K562 (cell line): ENCODE results near the gene SYT17. TPM values are rescaled to one million over a fixed set of nuclear protein-coding genes. Genes with fewer than 3 reads are reported as not detected.

ENCODE experiments used
- ATAC-seq: fragments of 200-7000 bp; cut with Tn5 transposase; 3 replicates; pipeline ENCODE4 v1.9.1; 2020; ENCODE audit warnings: moderate library complexity
- BruUV-seq: library from RNA; stranded (reverse); fragments of 400-500 nt; replicated peaks from 2 replicates; lab custom pipeline; 2021; lab: Mats Ljungman, UMichigan
- CTCF ChIA-PET: fragments of 300-600 bp; formaldehyde crosslinking; extraction: SDS; loops from one replicate; lab custom pipeline; 2021; ENCODE audit warnings: low intra/inter-chr PET ratio; lab: Yijun Ruan, JAX
- POLR2A ChIA-PET: fragments of 300-600, 350-650 bp; sonication (Branson Sonifier 250); formaldehyde crosslinking; extraction: SDS; loops from one replicate; lab custom pipeline; 2021; ENCODE audit warnings: antibody characterized with exemption, inconsistent platforms; lab: Yijun Ruan, JAX
- DNase-seq, 4 experiments: peaks; one replicate each; pipeline versions ENCODE4 v3.0.0 to v3.0.0-alpha.2; 2011 to 2018; ENCODE audit warnings: low spot score in 3 of 4, mixed read lengths in 3 of 4; ENCODE audit errors: extremely low read depth in 1 of 4
- FAIRE-seq: peaks from 2 replicates; lab custom pipeline; 2011; peaks lifted over from hg19 to GRCh38; lab: Jason Lieb, UNC
- H2AFZ ChIP-seq: 2 replicates; pipeline ENCODE4 v1.6.0; 2011; ENCODE audit warnings: low read depth, low read length, control low read depth, inconsistent platforms
- H3K27ac ChIP-seq: fragments of 200-600 bp; 3 replicates; pipeline ENCODE4 v1.8.0; 2011; ENCODE audit warnings: low read depth, mild to moderate bottlenecking, control low read depth, inconsistent platforms, low read length, moderate library complexity, mixed read lengths; ENCODE audit errors: extremely low read depth
- H3K27me3 ChIP-seq, 2 experiments: fragments of 300-600 bp in 1 of 2; 2 replicates in 1 of 2; 3 replicates in 1 of 2; pipeline versions ENCODE4 v1.6.0 to v1.8.0; 2011; ENCODE audit warnings: inconsistent platforms in 2 of 2, low read length in 2 of 2, mild to moderate bottlenecking in 1 of 2, mixed read lengths in 1 of 2, moderate library complexity in 1 of 2; ENCODE audit not compliant: control insufficient read depth in 2 of 2, insufficient read depth in 2 of 2
- H3K36me3 ChIP-seq: fragments of 300-600 bp; 3 replicates; pipeline ENCODE4 v1.8.0; 2011; ENCODE audit warnings: mild to moderate bottlenecking, low read length, inconsistent platforms; ENCODE audit not compliant: control insufficient read depth, insufficient read depth
- H3K4me1 ChIP-seq, 2 experiments: fragments of 200-600 bp in 1 of 2; replicated peaks in 1 of 2; 2 replicates in 1 of 2; 3 replicates in 1 of 2; pipeline versions ENCODE4 v1.5.1 to v1.8.0; 2011; ENCODE audit warnings: inconsistent platforms in 2 of 2, low read length in 2 of 2, mild to moderate bottlenecking in 1 of 2, mixed read lengths in 1 of 2, moderate library complexity in 1 of 2; ENCODE audit not compliant: control insufficient read depth in 2 of 2, insufficient read depth in 2 of 2
- H3K4me2 ChIP-seq: 2 replicates; pipeline ENCODE4 v1.6.1; 2011; ENCODE audit warnings: low read length, control low read depth, inconsistent platforms, mixed read lengths; ENCODE audit not compliant: insufficient read depth
- H3K4me3 ChIP-seq: fragments of 200-600 bp; sonication (generic), shearing (Covaris generic); 2 replicates; pipeline ENCODE4 v1.5.1; 2016; ENCODE audit warnings: control low read depth, inconsistent platforms
- H3K79me2 ChIP-seq: fragments of 200-600 bp; 3 replicates; pipeline ENCODE4 v1.8.0; 2011; ENCODE audit warnings: low read length, inconsistent platforms; ENCODE audit not compliant: control insufficient read depth, insufficient read depth
- H3K9ac ChIP-seq, 2 experiments: 2 replicates each; pipeline versions ENCODE4 v1.6.0 to v1.6.1; 2011; ENCODE audit warnings: low read depth in 2 of 2, low read length in 2 of 2, control low read depth in 1 of 2, inconsistent platforms in 1 of 2, mild to moderate bottlenecking in 1 of 2, mixed read lengths in 1 of 2; ENCODE audit not compliant: insufficient read depth in 1 of 2
- H3K9me1 ChIP-seq: one replicate; pipeline ENCODE4 v1.6.0; 2011; ENCODE audit warnings: inconsistent platforms, mild to moderate bottlenecking, low read length, moderate library complexity; ENCODE audit not compliant: control insufficient read depth, insufficient read depth
- H3K9me3 ChIP-seq: replicated peaks from 2 replicates; pipeline ENCODE4 v1.5.1; 2011; ENCODE audit warnings: low read depth, low read length, inconsistent platforms; ENCODE audit not compliant: control insufficient read depth, insufficient read depth
- H4K20me1 ChIP-seq: replicated peaks from 2 replicates; pipeline ENCODE4 v1.6.1; 2011; ENCODE audit warnings: low read length, inconsistent platforms, mixed read lengths; ENCODE audit not compliant: control insufficient read depth, insufficient read depth
- CBX8 ChIP-seq: fragments of 200-600 bp; sonication (generic); IDR thresholded peaks from 2 replicates; pipeline ENCODE4 v1.6.1; 2012; ENCODE audit warnings: borderline replicate concordance, mixed run types, low read depth, mild to moderate bottlenecking, moderate library complexity, mixed read lengths, low read length, control low read depth, inconsistent platforms; ENCODE audit not compliant: poor library complexity, severe bottlenecking; ENCODE audit errors: extremely low read depth
- EGR1 ChIP-seq: fragments of 450-650 bp; conservative IDR thresholded peaks from 2 replicates; pipeline ENCODE4 v1.6.1; 2017; ENCODE audit warnings: mild to moderate bottlenecking
- KAT2B ChIP-seq: IDR thresholded peaks from one replicate; pipeline ENCODE4 v1.6.1; 2012; ENCODE audit warnings: low read depth, mild to moderate bottlenecking, control low read depth, inconsistent platforms, low read length, moderate library complexity
- LEF1 ChIP-seq: fragments of 450-650 bp; IDR thresholded peaks from 2 replicates; pipeline ENCODE4 v1.6.1; 2016; ENCODE audit warnings: mild to moderate bottlenecking
- MECOM ChIP-seq: fragments of 250-450 bp; sonication (Bioruptor Pico); IDR thresholded peaks from 2 replicates; pipeline ENCODE4 v1.8.0; 2022; ENCODE audit warnings: inconsistent platforms
- YBX1 ChIP-seq: fragments of 450-650 bp; IDR thresholded peaks from 2 replicates; pipeline ENCODE4 v1.7.1; 2016; ENCODE audit warnings: mild to moderate bottlenecking
- ZNF3 ChIP-seq: fragments of 250-450 bp; sonication (Bioruptor Pico); IDR thresholded peaks from 2 replicates; pipeline ENCODE4 v1.5.0; 2021; ENCODE audit warnings: mild to moderate bottlenecking, moderate library complexity
- ZNF639 ChIP-seq, 2 experiments: fragments of 200-800 bp in 1 of 2; sonication (Bioruptor generic) in 1 of 2; sonication (generic) in 1 of 2; formaldehyde crosslinking in 1 of 2; IDR thresholded peaks in 1 of 2; conservative IDR thresholded peaks in 1 of 2; 2 replicates each; pipeline versions ENCODE4 v1.5.0 to v1.6.1; 2016 to 2020; ENCODE audit warnings: missing compliant biosample characterization in 1 of 2, missing genetic modification characterization in 1 of 2, missing genetic modification reagents in 1 of 2
- ZNF655 ChIP-seq: fragments of 250-450 bp; sonication (Bioruptor Pico); IDR thresholded peaks from 2 replicates; pipeline ENCODE4 v1.5.0; 2021
- WGBS: fragments of 100-300 bp; shearing (Covaris generic); methylation state at CpG from one replicate; pipeline ENCODE4 v1.1.6; 2016; ENCODE audit warnings: low coverage, mixed read lengths; ENCODE audit not compliant: insufficient coverage; ENCODE audit errors: missing lambda C conversion rate; 5-methylcytosine and 5-hydroxymethylcytosine counted together
- in situ Hi-C: fragments of 300-500 bp; cut with MboI; formaldehyde crosslinking; loops from 4 replicates; pipeline ENCODE4 v1.15.0; 2018; ENCODE audit warnings: inconsistent platforms, mixed read lengths
- intact Hi-C: fragments of 100-400 bp; cut with micrococcal nuclease; formaldehyde crosslinking; loops from 2 replicates; pipeline ENCODE4 v1.14.2; 2022
- polyA plus RNA-seq, 8 experiments: library from polyadenylated mRNA; depleted of rRNA in 4 of 8; stranded (reverse) in 5 of 8; unstranded in 3 of 8; fragments of >200 nt; fragmentation: Nextera tagmentation in 2 of 8; fragmentation: Illumina TruSeq in 1 of 8; extraction: Ambion mirVana in 2 of 8; extraction: Trizol in 1 of 8; gene quantifications; 2 replicates each; pipeline versions ENCODE4 v1.2.1 to v1.2.3, GENCODE V29; 2011 to 2014; ENCODE audit warnings: inconsistent platforms in 1 of 8, missing spikeins in 1 of 8
- total RNA-seq, 7 experiments: library from RNA; depleted of rRNA in 6 of 7; stranded (reverse); fragments of >200 nt in 6 of 7; fragmentation: Illumina TruSeq in 2 of 7; extraction: Trizol in 2 of 7; gene quantifications; 2 replicates each; pipeline versions ENCODE4 v1.2.1 to v1.2.3, GENCODE V29; 2011 to 2021; ENCODE audit warnings: low replicate concordance in 1 of 7
- TF ChIP-seq, protein P1 (sequence below), 2 experiments: fragments of 450-650 bp; IDR thresholded peaks; 2 replicates each; pipeline ENCODE4 v1.6.1; 2018; ENCODE audit warnings: mild to moderate bottlenecking in 2 of 2, low read depth in 1 of 2; ENCODE audit not compliant: partially characterized antibody in 2 of 2

The SYT17 gene
- total and polyA plus RNA-seq, 9 of the 15 experiments (the other 6 are each of a cell fraction or from before 2014, with no cell fraction given), result not detected

DNA sequence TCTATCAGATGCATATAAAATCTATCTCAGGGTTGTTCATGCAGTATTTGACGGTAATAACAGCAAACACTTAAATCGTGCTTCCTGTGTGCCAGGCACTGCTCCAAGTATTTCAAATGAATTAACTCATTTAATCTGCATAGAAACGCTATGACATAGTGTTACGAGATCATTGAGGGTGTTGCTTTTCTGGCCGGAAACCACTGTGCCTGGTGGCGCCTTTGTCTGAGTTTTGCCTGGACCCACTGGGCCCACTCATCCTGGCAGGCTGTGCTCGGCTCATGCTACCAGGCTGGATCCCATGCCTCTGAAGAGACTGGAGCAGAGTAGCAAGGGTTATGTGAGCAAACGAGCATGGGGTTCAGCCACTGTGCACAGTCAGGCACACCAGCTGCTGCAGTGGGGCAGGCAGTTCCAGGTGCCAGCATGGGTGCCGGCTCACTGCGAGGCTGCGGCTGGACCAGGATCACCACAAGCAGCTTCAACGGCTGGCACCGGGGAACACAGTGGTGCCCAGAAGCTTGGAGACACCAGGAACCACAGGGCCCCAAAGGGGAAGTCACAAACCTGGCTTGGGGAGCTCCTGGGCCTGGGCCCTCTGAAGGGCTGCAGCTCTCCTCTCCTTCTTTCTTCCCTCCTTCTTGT, 71.6 kb downstream of the SYT17 start (continued):
- TF ChIP-seq, protein P1, sequence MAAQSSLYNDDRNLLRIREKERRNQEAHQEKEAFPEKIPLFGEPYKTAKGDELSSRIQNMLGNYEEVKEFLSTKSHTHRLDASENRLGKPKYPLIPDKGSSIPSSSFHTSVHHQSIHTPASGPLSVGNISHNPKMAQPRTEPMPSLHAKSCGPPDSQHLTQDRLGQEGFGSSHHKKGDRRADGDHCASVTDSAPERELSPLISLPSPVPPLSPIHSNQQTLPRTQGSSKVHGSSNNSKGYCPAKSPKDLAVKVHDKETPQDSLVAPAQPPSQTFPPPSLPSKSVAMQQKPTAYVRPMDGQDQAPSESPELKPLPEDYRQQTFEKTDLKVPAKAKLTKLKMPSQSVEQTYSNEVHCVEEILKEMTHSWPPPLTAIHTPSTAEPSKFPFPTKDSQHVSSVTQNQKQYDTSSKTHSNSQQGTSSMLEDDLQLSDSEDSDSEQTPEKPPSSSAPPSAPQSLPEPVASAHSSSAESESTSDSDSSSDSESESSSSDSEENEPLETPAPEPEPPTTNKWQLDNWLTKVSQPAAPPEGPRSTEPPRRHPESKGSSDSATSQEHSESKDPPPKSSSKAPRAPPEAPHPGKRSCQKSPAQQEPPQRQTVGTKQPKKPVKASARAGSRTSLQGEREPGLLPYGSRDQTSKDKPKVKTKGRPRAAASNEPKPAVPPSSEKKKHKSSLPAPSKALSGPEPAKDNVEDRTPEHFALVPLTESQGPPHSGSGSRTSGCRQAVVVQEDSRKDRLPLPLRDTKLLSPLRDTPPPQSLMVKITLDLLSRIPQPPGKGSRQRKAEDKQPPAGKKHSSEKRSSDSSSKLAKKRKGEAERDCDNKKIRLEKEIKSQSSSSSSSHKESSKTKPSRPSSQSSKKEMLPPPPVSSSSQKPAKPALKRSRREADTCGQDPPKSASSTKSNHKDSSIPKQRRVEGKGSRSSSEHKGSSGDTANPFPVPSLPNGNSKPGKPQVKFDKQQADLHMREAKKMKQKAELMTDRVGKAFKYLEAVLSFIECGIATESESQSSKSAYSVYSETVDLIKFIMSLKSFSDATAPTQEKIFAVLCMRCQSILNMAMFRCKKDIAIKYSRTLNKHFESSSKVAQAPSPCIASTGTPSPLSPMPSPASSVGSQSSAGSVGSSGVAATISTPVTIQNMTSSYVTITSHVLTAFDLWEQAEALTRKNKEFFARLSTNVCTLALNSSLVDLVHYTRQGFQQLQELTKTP (IDR thresholded peaks at IDR 0.05; ENCODE audit: low read depth in 1 of 2, partially characterized antibody in 2 of 2), result no peak
- TF ChIP-seq MECOM (CRISPR knock-in tag) (no peak), CBX8 (no peak), KAT2B (no peak), EGR1 (no peak)
- TF ChIP-seq, all 486 proteins: peak for 0

DNA sequence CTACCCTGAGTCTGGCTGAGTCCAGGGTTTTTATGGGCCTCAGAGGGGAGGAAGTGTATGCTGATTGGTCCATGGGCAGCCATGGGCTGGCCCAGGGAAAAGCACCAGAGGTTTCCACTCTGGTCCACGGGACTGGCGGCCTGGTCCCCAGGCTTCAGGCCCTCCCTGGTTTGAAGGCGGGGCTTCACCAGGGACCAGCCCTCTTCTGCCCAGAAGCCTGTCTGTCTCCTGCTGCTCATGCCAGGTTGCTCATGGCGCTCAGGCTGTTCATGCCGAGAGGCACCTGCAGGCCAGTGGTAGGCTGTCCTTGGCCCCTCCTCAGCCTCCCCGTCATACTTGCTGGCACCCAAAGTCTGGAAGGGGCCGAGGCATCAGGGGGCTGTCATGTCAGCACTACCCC, 72.5 kb downstream of the SYT17 start:
- Histone ChIP-seq H3K4me1 (peaks cover 0 to 9% of the 10 kb centered on the region in 2 experiments; a peak in 1 of 5 replicates), H3K9ac (no peak overlapping the region), H3K4me3 (no peak overlapping the region), H3K9me3 (0 out of 2 replicates have a peak, but pooled peaks cover under 1% of the 10 kb centered on the region), H3K79me2 (no peaks in the 10 kb centered on the region), H3K4me2 (no peak overlapping the region), H3K36me3 (no peaks in the 10 kb centered on the region), H3K27ac (no peak overlapping the region), H2AFZ (no peak overlapping the region), H3K9me1 (no peaks in the 10 kb centered on the region), H4K20me1 (no peaks in the 10 kb centered on the region), H3K27me3 (peaks cover under 1 to 17% of the 10 kb centered on the region in 2 experiments; a peak in 3 of 5 replicates)
- DNase-seq (no peak), FAIRE-seq (no peak), ATAC-seq (no peak)
- WGBS, result 5% methylated on average over 7 of the region's 7 CpGs
- POLR2A ChIA-PET, result interaction anchor here (0.6 kb wide), 1 partner anchor 267 kb away, joined by 3 read pairs; no protein-coding TSS in a partner anchor
- intact Hi-C loops, result no loop called here
- in situ Hi-C loops, result no loop called here
- BruUV-seq, result no TSS peak
- CTCF ChIA-PET, result no interaction called here
- TF ChIP-seq YBX1 (no peak), LEF1 (no peak), ZNF655 (CRISPR knock-in tag) (no peak), ZNF639 (CRISPR knock-in tag; conservative IDR thresholded peaks at IDR 0.05 in 1 of 2, IDR thresholded peaks at IDR 0.05 in 1 of 2) (no peak), ZNF3 (CRISPR knock-in tag) (no peak)
